ENCODE measurements around the gene DENND1C. TPM values are rescaled to one million over a fixed set of nuclear protein-coding genes. Genes with fewer than 3 reads are reported as not detected.

The DENND1C gene
- total RNA-seq, 1 donor from 2014 or later: 1.5 TPM

DNA sequence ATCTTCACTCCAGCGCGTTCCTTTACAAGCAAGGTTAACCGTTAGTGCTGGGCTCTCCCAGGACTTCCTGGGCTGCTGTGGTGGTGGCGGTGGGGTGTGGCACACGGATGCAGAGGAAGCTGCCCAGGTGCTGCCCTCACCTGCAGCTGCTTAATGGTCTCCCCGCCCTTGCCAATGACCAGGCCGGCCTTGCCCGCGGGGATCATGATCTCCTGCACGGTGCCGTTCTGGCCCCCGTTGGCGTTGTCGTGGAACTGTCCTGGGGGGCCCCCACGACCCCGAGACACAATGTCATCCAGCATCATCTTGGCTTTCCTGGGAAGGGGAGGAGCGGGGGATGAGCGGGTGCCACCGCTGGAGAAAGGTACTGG, 63.0 kb downstream of the DENND1C start:
- H3K27ac Mint-ChIP-seq (ENCODE audit: unreplicated experiment): no peak overlapping the region
- no peaks in the 10 kb centered on the region for H3K9me3 Mint-ChIP-seq (ENCODE audit: unreplicated experiment)
- peaks cover 15% of the 10 kb centered on the region for H3K4me1 Mint-ChIP-seq (ENCODE audit: unreplicated experiment)
- peaks cover 13% of the 10 kb centered on the region for H3K27me3 Mint-ChIP-seq (ENCODE audit: unreplicated experiment)
- H3K4me3 Mint-ChIP-seq (ENCODE audit: unreplicated experiment): no peak overlapping the region
- TF ChIP-seq, protein P1, sequence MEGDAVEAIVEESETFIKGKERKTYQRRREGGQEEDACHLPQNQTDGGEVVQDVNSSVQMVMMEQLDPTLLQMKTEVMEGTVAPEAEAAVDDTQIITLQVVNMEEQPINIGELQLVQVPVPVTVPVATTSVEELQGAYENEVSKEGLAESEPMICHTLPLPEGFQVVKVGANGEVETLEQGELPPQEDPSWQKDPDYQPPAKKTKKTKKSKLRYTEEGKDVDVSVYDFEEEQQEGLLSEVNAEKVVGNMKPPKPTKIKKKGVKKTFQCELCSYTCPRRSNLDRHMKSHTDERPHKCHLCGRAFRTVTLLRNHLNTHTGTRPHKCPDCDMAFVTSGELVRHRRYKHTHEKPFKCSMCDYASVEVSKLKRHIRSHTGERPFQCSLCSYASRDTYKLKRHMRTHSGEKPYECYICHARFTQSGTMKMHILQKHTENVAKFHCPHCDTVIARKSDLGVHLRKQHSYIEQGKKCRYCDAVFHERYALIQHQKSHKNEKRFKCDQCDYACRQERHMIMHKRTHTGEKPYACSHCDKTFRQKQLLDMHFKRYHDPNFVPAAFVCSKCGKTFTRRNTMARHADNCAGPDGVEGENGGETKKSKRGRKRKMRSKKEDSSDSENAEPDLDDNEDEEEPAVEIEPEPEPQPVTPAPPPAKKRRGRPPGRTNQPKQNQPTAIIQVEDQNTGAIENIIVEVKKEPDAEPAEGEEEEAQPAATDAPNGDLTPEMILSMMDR (IDR thresholded peaks at IDR 0.05; ENCODE audit: unreplicated experiment): no peak
- no peak for DNase-seq (ENCODE audit: low spot score)
- peaks cover 31% of the 10 kb centered on the region for H3K36me3 Mint-ChIP-seq (ENCODE audit: low read depth, unreplicated experiment)

DNA sequence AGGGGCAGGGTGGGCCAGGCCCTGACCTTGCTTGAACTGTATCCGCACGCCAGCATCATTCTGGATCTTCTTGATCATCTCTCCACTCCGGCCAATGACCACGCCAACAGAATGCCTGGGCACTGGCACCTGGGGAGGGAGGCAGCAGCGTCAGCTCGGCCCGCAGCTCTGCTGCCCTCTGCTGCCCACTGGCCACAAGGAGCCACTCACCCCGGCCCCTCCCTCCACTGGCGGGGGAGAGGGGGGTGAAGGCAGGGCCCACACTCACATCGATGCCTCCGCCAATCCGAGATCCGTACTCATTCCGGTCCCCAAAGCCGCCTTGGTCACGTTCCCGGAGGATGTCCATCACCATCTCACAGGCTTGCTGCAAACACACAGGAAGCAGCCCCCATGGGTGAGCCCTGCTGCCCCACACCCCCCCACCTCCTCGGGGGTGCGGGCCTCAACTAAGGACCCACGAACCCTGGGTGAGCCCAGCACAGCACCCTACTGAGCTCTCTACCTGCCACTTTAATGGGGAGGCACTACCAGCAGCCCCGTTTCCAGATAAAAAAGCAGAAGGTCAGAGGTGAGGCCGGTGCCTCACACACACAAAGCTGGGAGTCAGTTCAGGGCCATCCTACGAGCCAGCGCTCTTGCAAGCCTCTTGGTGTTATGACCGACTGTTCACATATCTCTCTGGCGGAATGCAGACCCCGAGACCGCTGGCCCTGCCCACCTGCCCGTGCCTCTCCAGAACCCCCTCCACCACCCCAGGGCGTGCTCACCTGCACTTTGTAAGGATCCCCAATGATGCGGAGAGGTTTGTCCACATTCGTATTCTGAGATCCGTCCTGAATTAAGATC, 63.6 kb downstream of the DENND1C start:
- H3K4me1 Mint-ChIP-seq (ENCODE audit: unreplicated experiment): peaks cover 10% of the 10 kb centered on the region
- TF ChIP-seq, protein P1 (IDR thresholded peaks at IDR 0.05; ENCODE audit: unreplicated experiment): no peak
- no peak overlapping the region for H3K4me3 Mint-ChIP-seq (ENCODE audit: unreplicated experiment)
- no peaks in the 10 kb centered on the region for H3K9me3 Mint-ChIP-seq (ENCODE audit: unreplicated experiment)
- DNase-seq (ENCODE audit: low spot score): peak; percentile 34
- peaks cover 7% of the 10 kb centered on the region for H3K27me3 Mint-ChIP-seq (ENCODE audit: unreplicated experiment)
- H3K27ac Mint-ChIP-seq (ENCODE audit: unreplicated experiment): no peak overlapping the region
- peaks cover 26% of the 10 kb centered on the region for H3K36me3 Mint-ChIP-seq (ENCODE audit: low read depth, unreplicated experiment)

Other genes with a start within 250 kb of the DENND1C start
- 59.2 TPM for gene MLLT1, start 201.8 kb downstream of the DENND1C start, total RNA-seq (ENCODE audit: unreplicated experiment)
- not detected for gene ACER1, start 148.2 kb downstream of the DENND1C start, total RNA-seq (ENCODE audit: unreplicated experiment)
- gene CLPP, start 120.3 kb downstream of the DENND1C start, total RNA-seq (ENCODE audit: unreplicated experiment): 105 TPM
- gene ALKBH7, start 109.0 kb downstream of the DENND1C start, total RNA-seq (ENCODE audit: unreplicated experiment): 66.8 TPM
- 4.6 TPM for gene PSPN, start 105.9 kb downstream of the DENND1C start, total RNA-seq (ENCODE audit: unreplicated experiment)
- 95.5 TPM for gene GTF2F1, start 88.6 kb downstream of the DENND1C start, total RNA-seq (ENCODE audit: unreplicated experiment)
- gene KHSRP, start 57.0 kb downstream of the DENND1C start, total RNA-seq (ENCODE audit: unreplicated experiment): 290 TPM
- gene SLC25A41, start 48.0 kb downstream of the DENND1C start, total RNA-seq (ENCODE audit: unreplicated experiment): 0.23 TPM
- gene SLC25A23, start 22.0 kb downstream of the DENND1C start, total RNA-seq (ENCODE audit: unreplicated experiment): 20.7 TPM
- 0.44 TPM for gene CRB3, start 17.5 kb downstream of the DENND1C start, total RNA-seq (ENCODE audit: unreplicated experiment)
- gene TUBB4A, start 20.5 kb upstream of the DENND1C start, total RNA-seq (ENCODE audit: unreplicated experiment): 0.21 TPM
- 3.0 TPM for gene TNFSF9, start 49.2 kb upstream of the DENND1C start, total RNA-seq (ENCODE audit: unreplicated experiment)
- 0.51 TPM for gene CD70, start 109.4 kb upstream of the DENND1C start, total RNA-seq (ENCODE audit: unreplicated experiment)
- gene TNFSF14, start 188.4 kb upstream of the DENND1C start, total RNA-seq (ENCODE audit: unreplicated experiment): not detected
- not detected for gene C3, start 238.9 kb upstream of the DENND1C start, total RNA-seq (ENCODE audit: unreplicated experiment)